ENCODE measurements around the gene PPP1R37.

Gene PPP1R37

DNA sequence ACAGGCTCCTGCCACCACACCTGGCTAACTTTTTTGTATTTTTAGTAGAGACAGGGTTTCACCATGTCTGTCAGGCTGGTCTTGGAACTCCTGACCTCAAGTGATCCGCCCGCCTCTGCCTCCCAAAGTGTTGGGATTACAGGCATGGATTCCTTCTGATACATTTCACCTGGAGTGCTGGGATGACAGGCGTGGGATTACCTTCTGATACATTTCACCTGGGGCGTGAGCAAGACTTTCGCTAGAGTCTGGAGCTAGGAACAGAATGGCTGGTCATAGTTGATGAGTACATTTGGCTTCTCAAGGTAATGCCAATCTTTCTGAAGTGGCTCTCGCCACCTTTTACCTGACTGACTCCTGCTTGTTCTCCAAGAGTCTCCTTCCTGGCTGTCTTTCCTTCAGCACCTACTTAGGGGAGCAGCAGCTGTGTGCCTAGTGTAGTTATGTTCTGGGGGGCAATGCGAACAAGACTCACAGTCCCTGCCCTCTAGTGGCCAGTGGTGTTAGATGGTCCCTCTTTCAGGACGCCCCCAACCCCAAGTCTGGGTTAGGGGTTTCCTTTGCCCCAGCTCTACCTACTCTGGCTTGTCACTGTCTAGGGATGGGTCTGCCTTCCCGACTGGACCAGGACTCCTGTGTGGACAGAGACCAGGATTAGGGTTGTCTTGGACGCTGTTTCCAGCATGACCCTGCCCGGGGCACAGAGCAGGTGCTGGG is 19.3 kb downstream of the PPP1R37 start:
- in situ Hi-C loops (cut with HindIII; ENCODE audit: low sequenced_read_pairs) = no loop called here
- TF ChIP-seq, protein P1, sequence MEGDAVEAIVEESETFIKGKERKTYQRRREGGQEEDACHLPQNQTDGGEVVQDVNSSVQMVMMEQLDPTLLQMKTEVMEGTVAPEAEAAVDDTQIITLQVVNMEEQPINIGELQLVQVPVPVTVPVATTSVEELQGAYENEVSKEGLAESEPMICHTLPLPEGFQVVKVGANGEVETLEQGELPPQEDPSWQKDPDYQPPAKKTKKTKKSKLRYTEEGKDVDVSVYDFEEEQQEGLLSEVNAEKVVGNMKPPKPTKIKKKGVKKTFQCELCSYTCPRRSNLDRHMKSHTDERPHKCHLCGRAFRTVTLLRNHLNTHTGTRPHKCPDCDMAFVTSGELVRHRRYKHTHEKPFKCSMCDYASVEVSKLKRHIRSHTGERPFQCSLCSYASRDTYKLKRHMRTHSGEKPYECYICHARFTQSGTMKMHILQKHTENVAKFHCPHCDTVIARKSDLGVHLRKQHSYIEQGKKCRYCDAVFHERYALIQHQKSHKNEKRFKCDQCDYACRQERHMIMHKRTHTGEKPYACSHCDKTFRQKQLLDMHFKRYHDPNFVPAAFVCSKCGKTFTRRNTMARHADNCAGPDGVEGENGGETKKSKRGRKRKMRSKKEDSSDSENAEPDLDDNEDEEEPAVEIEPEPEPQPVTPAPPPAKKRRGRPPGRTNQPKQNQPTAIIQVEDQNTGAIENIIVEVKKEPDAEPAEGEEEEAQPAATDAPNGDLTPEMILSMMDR (IDR thresholded peaks at IDR 0.05; ENCODE audit: low read depth, low read length) = no peak
- H3K4me3 ChIP-seq (ENCODE audit: low read depth, low read length) = no peak overlapping the region
- no peak for DNase-seq (ENCODE audit: low read depth, low spot score)

DNA sequence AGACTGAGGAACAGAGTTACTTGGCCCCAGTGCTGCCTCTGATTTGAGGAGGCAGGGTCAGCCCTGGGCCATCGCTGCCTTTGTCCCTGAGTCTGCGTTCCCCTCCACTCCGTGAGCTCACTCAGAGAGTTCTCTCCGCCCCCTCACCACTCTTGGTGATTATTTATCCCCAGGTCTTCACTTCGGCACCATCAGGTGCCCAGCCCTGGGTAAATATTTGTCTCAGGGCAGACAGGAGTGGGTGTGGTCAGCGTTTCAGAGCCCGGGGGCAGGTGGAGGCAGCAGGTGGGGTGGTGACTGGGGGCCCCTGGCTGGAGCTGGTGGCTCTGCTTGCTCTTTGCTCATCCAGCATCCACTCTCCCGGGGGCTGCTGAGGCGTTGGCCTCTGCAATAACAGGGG is 20.6 kb downstream of the PPP1R37 start:
- TF ChIP-seq, protein P1 (IDR thresholded peaks at IDR 0.05; ENCODE audit: low read depth, low read length) = no peak
- DNase-seq (ENCODE audit: low read depth, low spot score) = no peak
- H3K4me3 ChIP-seq (ENCODE audit: low read depth, low read length) = no peak overlapping the region
- in situ Hi-C loops (cut with HindIII; ENCODE audit: low sequenced_read_pairs) = no loop called here

DNA sequence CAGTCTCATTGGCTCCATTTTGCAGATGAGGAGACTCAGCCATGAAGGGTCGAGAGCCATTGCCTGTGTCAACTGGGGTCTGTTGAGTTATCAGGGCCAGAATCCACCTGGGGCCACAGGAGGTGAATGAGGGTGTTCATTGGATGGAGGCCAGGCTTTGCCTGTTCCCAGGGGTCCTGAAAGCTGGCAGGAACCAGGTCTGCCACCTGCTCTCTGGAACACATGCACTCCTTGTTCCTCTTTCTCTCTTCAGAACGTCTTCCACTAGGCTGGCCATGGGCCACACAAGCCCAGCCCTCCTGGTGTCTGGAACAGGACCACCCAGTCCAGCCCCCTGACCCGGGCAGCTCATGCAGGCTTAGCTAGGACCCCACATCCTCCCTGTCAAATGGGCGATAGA is 21.1 kb downstream of the PPP1R37 start:
- TF ChIP-seq, protein P1 (IDR thresholded peaks at IDR 0.05; ENCODE audit: low read depth, low read length) = no peak
- in situ Hi-C loops (cut with HindIII; ENCODE audit: low sequenced_read_pairs) = no loop called here
- DNase-seq (ENCODE audit: low read depth, low spot score) = no peak
- H3K4me3 ChIP-seq (ENCODE audit: low read depth, low read length) = no peak overlapping the region

DNA sequence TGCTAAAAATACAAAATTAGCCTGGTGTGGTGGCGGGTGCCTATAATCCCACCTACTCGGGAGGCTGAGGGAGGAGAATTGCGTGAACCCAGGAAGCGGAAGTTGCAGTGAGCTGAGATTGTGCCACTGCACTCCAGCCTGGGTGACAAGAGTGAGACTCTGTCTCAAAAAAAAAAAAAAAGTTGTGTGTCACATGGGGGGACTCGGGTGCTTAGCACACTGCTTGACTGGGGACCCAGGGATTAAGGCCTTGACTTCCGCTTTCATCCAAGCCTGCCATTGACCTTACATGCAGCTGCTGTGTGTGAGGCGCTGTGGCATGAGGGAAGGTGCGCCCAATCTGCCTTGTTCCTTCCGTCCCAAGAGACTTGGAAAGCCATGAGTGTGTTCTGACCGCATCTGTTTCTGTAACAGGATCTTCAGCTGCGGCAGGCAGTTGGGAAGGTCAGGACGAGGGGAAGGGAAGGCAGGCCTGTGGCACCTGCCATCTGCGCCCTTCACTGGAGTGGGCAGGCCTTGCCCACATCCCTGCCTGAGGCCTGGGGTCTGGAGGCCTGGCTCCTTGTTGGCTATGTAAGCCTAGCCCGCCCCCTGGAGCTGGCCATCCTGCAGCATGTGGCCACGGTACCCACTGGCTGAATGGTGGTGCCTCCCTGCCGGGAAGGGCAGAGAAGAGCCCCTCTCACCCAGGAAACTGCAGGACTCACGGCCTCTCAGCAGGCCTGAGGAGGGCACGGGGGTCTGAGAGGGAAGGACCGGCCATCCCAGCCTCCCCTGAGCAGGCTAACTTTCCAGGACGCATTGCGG is 23.0 kb downstream of the PPP1R37 start:
- DNase-seq (ENCODE audit: low read depth, low spot score) = no peak
- in situ Hi-C loops (cut with HindIII; ENCODE audit: low sequenced_read_pairs) = no loop called here
- TF ChIP-seq, protein P1 (IDR thresholded peaks at IDR 0.05; ENCODE audit: low read depth, low read length) = no peak
- H3K4me3 ChIP-seq (ENCODE audit: low read depth, low read length) = no peak overlapping the region

DNA sequence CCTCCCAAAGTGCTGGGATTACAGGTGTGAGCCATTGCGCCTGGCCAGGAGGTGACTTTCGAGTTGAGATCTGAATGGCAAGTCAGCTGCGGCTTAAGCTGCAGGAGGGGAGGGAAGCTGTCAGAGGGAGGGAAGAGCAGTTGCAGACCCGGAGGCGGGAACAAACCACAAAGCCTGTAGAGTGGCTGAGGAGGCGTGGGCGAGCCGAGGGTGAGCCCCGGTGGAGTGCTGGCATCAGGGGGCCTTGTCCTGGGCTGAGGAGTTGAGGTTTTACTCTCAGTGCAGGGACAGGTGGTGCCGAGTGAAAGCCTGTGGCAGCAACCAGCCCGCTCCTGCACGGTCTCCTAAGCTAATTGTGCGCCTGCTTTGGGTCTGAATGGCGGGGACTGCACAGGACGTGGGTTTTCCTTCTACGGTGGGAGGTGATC is 24.2 kb downstream of the PPP1R37 start:
- in situ Hi-C loops (cut with HindIII; ENCODE audit: low sequenced_read_pairs) = no loop called here
- no peak for DNase-seq (ENCODE audit: low read depth, low spot score)
- TF ChIP-seq, protein P1 (IDR thresholded peaks at IDR 0.05; ENCODE audit: low read depth, low read length) = no peak
- H3K4me3 ChIP-seq (ENCODE audit: low read depth, low read length) = no peak overlapping the region

DNA sequence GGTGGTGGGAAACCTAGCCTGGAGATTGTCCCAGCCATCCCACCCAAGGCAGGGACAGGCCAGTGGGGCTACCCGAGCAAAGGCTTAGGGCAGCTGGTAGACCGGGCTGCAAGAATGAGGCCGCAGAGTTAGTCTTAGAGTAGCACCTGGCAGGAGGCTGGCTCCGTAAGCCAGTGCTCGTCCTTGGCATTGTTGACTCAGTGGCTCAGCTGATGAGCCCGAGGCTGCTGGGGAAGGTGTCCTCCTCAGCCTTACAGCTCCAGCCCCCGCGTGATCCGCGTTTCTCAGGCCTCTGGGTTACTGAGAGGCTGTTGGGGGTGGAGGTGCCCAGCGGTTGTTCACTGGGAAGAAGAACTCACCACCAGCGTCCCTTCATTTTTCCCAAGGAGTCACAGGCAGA is 24.7 kb downstream of the PPP1R37 start:
- H3K4me3 ChIP-seq (ENCODE audit: low read depth, low read length) = no peak overlapping the region
- in situ Hi-C loops (cut with HindIII; ENCODE audit: low sequenced_read_pairs) = no loop called here
- TF ChIP-seq, protein P1 (IDR thresholded peaks at IDR 0.05; ENCODE audit: low read depth, low read length) = no peak
- no peak for DNase-seq (ENCODE audit: low read depth, low spot score)
